SK-N-MC (cell line): ENCODE data around the gene OR2AP1.

Experiments
- EZH2 ChIP-seq: fragments of 200-600 bp; sonication (generic); IDR thresholded peaks from one replicate; pipeline ENCODE4 v1.6.1; 2017; ENCODE audit warnings: antibody characterized with exemption
- FOXP2 ChIP-seq: optimal IDR thresholded peaks from 2 replicates; pipeline ENCODE3; 2011; ENCODE audit warnings: mild to moderate bottlenecking, moderate library complexity; ENCODE audit not compliant: insufficient read depth; ENCODE audit errors: extremely low read length, control extremely low read depth
- POLR2AphosphoS5 ChIP-seq: IDR thresholded peaks from 2 replicates; pipeline ENCODE4 v1.6.1; 2012; ENCODE audit warnings: mild to moderate bottlenecking, low read depth, low read length, borderline replicate concordance

GRCh38 chr12:55614764-55615163 lies 42.5 kb downstream of the OR2AP1 start:
- TF ChIP-seq POLR2AphosphoS5 (no peak), EZH2 (no peak), FOXP2 (no peak)
